HepG2 (cell line): ENCODE measurements around the gene FCRLA. TPM values are rescaled to one million over a fixed set of nuclear protein-coding genes. Genes with fewer than 3 reads are reported as not detected.

Experiments used
- ADNP ChIP-seq: sonication (generic); formaldehyde crosslinking; IDR thresholded peaks from 2 replicates; pipeline ENCODE4 v1.4.0; 2020; ENCODE audit warnings: missing genetic modification reagents
- CHD4 ChIP-seq: fragments of 200-600 bp; sonication (generic); IDR thresholded peaks from 2 replicates; pipeline ENCODE4 v1.7.0; 2017; ENCODE audit warnings: mild to moderate bottlenecking, low read length, borderline replicate concordance
- ELF3 ChIP-seq: IDR thresholded peaks from 2 replicates; pipeline ENCODE4 v1.6.1; 2016; ENCODE audit warnings: missing genetic modification reagents, missing compliant biosample characterization
- MIER2 ChIP-seq: IDR thresholded peaks from 2 replicates; pipeline ENCODE4 v1.6.1; 2016; ENCODE audit warnings: missing biosample characterization, missing genetic modification reagents
- MLXIP ChIP-seq: sonication (generic); formaldehyde crosslinking; IDR thresholded peaks from 2 replicates; pipeline ENCODE4 v1.9.0; 2021; ENCODE audit warnings: missing genetic modification reagents, borderline replicate concordance
- MTERF4 ChIP-seq: sonication (generic); formaldehyde crosslinking; IDR thresholded peaks from 2 replicates; pipeline ENCODE4 v1.8.0; 2023; ENCODE audit warnings: mild to moderate bottlenecking, missing genetic modification reagents
- NKX3-1 ChIP-seq: sonication (generic); formaldehyde crosslinking; IDR thresholded peaks from 2 replicates; pipeline ENCODE4 v1.5.0; 2020; ENCODE audit warnings: missing genetic modification reagents
- PAWR ChIP-seq: sonication (generic); formaldehyde crosslinking; IDR thresholded peaks from 2 replicates; pipeline ENCODE4 v1.4.0; 2020; ENCODE audit warnings: missing genetic modification reagents, mild to moderate bottlenecking, borderline replicate concordance
- POGK ChIP-seq: sonication (generic); formaldehyde crosslinking; conservative IDR thresholded peaks from 2 replicates; pipeline ENCODE4 v1.8.0; 2022; ENCODE audit warnings: mild to moderate bottlenecking, moderate library complexity, missing genetic modification reagents
- REXO4 ChIP-seq: sonication (generic); formaldehyde crosslinking; IDR thresholded peaks from 2 replicates; pipeline ENCODE4 v1.8.0; 2022; ENCODE audit warnings: missing genetic modification reagents, mild to moderate bottlenecking, borderline replicate concordance
- SMAD1 ChIP-seq: sonication (generic); formaldehyde crosslinking; IDR thresholded peaks from 2 replicates; pipeline ENCODE4 v1.4.0; 2020; ENCODE audit warnings: missing genetic modification reagents, low read depth, mild to moderate bottlenecking, borderline replicate concordance
- SMYD3 ChIP-seq: sonication (generic); formaldehyde crosslinking; IDR thresholded peaks from 2 replicates; pipeline ENCODE4 v1.8.1; 2023; ENCODE audit warnings: mild to moderate bottlenecking, missing genetic modification reagents
- TFAP4 ChIP-seq: sonication (generic); IDR thresholded peaks from 2 replicates; pipeline ENCODE4 v1.6.1; 2016; ENCODE audit warnings: low read depth, borderline replicate concordance
- ZMYM3 ChIP-seq: sonication (generic); formaldehyde crosslinking; IDR thresholded peaks from 2 replicates; pipeline ENCODE4 v1.5.1; 2020; ENCODE audit warnings: mild to moderate bottlenecking, missing genetic modification reagents
- ZNF451 ChIP-seq: sonication (generic); formaldehyde crosslinking; IDR thresholded peaks from 2 replicates; pipeline ENCODE4 v1.5.0; 2020; ENCODE audit warnings: mild to moderate bottlenecking, missing genetic modification reagents
- ZNF530 ChIP-seq: sonication (generic); formaldehyde crosslinking; IDR thresholded peaks from 2 replicates; pipeline ENCODE4 v1.5.0; 2020; ENCODE audit warnings: low read depth, mild to moderate bottlenecking, missing genetic modification reagents
- ZNF543 ChIP-seq: sonication (generic); formaldehyde crosslinking; IDR thresholded peaks from 2 replicates; pipeline ENCODE4 v1.4.0; 2020; ENCODE audit warnings: mild to moderate bottlenecking, missing genetic modification reagents
- ZNF644 ChIP-seq: IDR thresholded peaks from 2 replicates; pipeline ENCODE4 v1.6.1; 2016; ENCODE audit warnings: low read depth
- ZNF674 ChIP-seq: sonication (generic); formaldehyde crosslinking; IDR thresholded peaks from 2 replicates; pipeline ENCODE4 v1.5.0; 2020; ENCODE audit warnings: low read depth, mild to moderate bottlenecking, missing genetic modification reagents
- ZNF782 ChIP-seq: sonication (generic); formaldehyde crosslinking; IDR thresholded peaks from 2 replicates; pipeline ENCODE4 v1.4.0; 2020; ENCODE audit warnings: missing genetic modification reagents, mild to moderate bottlenecking, borderline replicate concordance
- ZNF841 ChIP-seq: sonication (generic); formaldehyde crosslinking; IDR thresholded peaks from 2 replicates; pipeline ENCODE4 v1.8.1; 2023; ENCODE audit warnings: missing genetic modification reagents, borderline replicate concordance
- polyA plus RNA-seq, 8 experiments: library from polyadenylated mRNA; depleted of rRNA in 3 of 8; stranded (reverse) in 7 of 8; unstranded in 1 of 8; fragments of >200 nt; fragmentation: Illumina TruSeq in 4 of 8; extraction: Trizol in 4 of 8; gene quantifications; 2 replicates each; pipeline versions ENCODE4 v1.2.1 to v1.2.3, GENCODE V29; 2011 to 2016; ENCODE audit warnings: low read depth in 4 of 8, missing spikeins in 1 of 8, mixed read lengths in 1 of 8; ENCODE audit not compliant: insufficient read depth in 1 of 8
- total RNA-seq, 5 experiments: library from RNA; depleted of rRNA; stranded (reverse); fragments of >200 nt; fragmentation: Illumina TruSeq; extraction: Trizol; gene quantifications; 2 replicates each; pipeline ENCODE4 v1.2.3, GENCODE V29; 2016; ENCODE audit warnings: low read depth in 1 of 5

Gene FCRLA
- total and polyA plus RNA-seq, 2 of the 13 experiments (the other 11 are each of a cell fraction or from before 2014, with no cell fraction given), result not detected

GRCh38 chr1:161749509-161750407 lies 42.7 kb downstream of the FCRLA start, which contains the start of gene DUSP12 (continued):
- TF ChIP-seq POGK (CRISPR knock-in tag) (no peak; the same call in 1 of the 2 replicates), ZNF674 (CRISPR knock-in tag) (no peak), NKX3-1 (CRISPR knock-in tag) (peak; percentile 47; the same call in 1 of the 2 replicates), ZNF530 (no peak), ZNF543 (CRISPR knock-in tag) (peak; percentile 89; the same call in 1 of the 2 replicates), ADNP (CRISPR knock-in tag) (no peak), ZNF782 (CRISPR knock-in tag) (peak; percentile 85; the same call in 1 of the 2 replicates), ZMYM3 (CRISPR knock-in tag) (peak; percentile 69; the same call in 1 of the 2 replicates), ELF3 (0 out of 2 replicates have a peak, but pooled peaks have one; percentile 26), ZNF451 (CRISPR knock-in tag) (no peak), ZNF644 (CRISPR knock-in tag) (0 out of 2 replicates have a peak, but pooled peaks have one; percentile 37), MTERF4 (0 out of 2 replicates have a peak, but pooled peaks have one; percentile 87), TFAP4 (peak; percentile 55; the same call in 1 of the 2 replicates), MLXIP (CRISPR knock-in tag) (no peak), CHD4 (no peak), ZNF841 (CRISPR knock-in tag) (no peak), REXO4 (0 out of 2 replicates have a peak, but pooled peaks have one; percentile 77), SMYD3 (no peak; the same call in 1 of the 2 replicates), SMAD1 (peak; percentile 88; the same call in 1 of the 2 replicates), MIER2 (CRISPR knock-in tag) (no peak), PAWR (CRISPR knock-in tag) (peak; percentile 85; the same call in 1 of the 2 replicates)
